HepG2 (cell line): ENCODE measurements around the gene CDK12. TPM values are rescaled to one million over a fixed set of nuclear protein-coding genes. Genes with fewer than 3 reads are reported as not detected.

ENCODE experiments used
- CREB1 ChIP-seq, 2 experiments: fragments of 450-650 bp in 1 of 2; IDR thresholded peaks; 2 replicates each; pipeline ENCODE4 v1.6.1; 2016 to 2017; ENCODE audit warnings: control low read depth in 1 of 2, mild to moderate bottlenecking in 1 of 2, missing compliant biosample characterization in 1 of 2, missing genetic modification characterization in 1 of 2
- FOXK2 ChIP-seq: fragments of 450-650 bp; IDR thresholded peaks from 2 replicates; pipeline ENCODE4 v1.6.1; 2016
- GABPB1 ChIP-seq: IDR thresholded peaks from 2 replicates; pipeline ENCODE4 v1.6.1; 2016; ENCODE audit warnings: mild to moderate bottlenecking, missing genetic modification reagents, moderate library complexity, missing compliant biosample characterization
- HOXA7 ChIP-seq: sonication (generic); formaldehyde crosslinking; IDR thresholded peaks from 2 replicates; pipeline ENCODE4 v1.8.1; 2022; ENCODE audit warnings: mild to moderate bottlenecking, missing genetic modification reagents, moderate library complexity
- NPAS2 ChIP-seq: sonication (generic); formaldehyde crosslinking; IDR thresholded peaks from 2 replicates; pipeline ENCODE4 v1.8.0; 2022; ENCODE audit warnings: mild to moderate bottlenecking, missing genetic modification reagents, borderline replicate concordance
- PHF21A ChIP-seq: sonication (generic); formaldehyde crosslinking; IDR thresholded peaks from 2 replicates; pipeline ENCODE4 v1.5.0; 2020; ENCODE audit warnings: mild to moderate bottlenecking, missing genetic modification reagents
- REXO4 ChIP-seq: sonication (generic); formaldehyde crosslinking; IDR thresholded peaks from 2 replicates; pipeline ENCODE4 v1.8.0; 2022; ENCODE audit warnings: missing genetic modification reagents, mild to moderate bottlenecking, borderline replicate concordance
- SETDB1 ChIP-seq: sonication (generic); formaldehyde crosslinking; IDR thresholded peaks from 2 replicates; pipeline ENCODE4 v1.5.1; 2020; ENCODE audit warnings: missing genetic modification reagents, mild to moderate bottlenecking, borderline replicate concordance
- SRSF4 ChIP-seq: fragments of 200-400 bp; formaldehyde crosslinking; IDR thresholded peaks from one replicate; pipeline ENCODE4 v1.6.1; 2018; ENCODE audit warnings: mild to moderate bottlenecking, low read depth, low read length, moderate library complexity; ENCODE audit not compliant: poor library complexity, severe bottlenecking
- ZFP36L1 ChIP-seq: sonication (generic); formaldehyde crosslinking; IDR thresholded peaks from 2 replicates; pipeline ENCODE4 v1.8.0; 2022; ENCODE audit warnings: mild to moderate bottlenecking, missing genetic modification reagents, moderate library complexity
- ZFX ChIP-seq: sonication (generic); formaldehyde crosslinking; IDR thresholded peaks from 2 replicates; pipeline ENCODE4 v1.4.0; 2020; ENCODE audit warnings: mild to moderate bottlenecking, low read depth, missing genetic modification reagents, moderate library complexity
- ZNF124 ChIP-seq: sonication (generic); formaldehyde crosslinking; IDR thresholded peaks from 2 replicates; pipeline ENCODE4 v1.4.0; 2020; ENCODE audit warnings: missing genetic modification reagents
- ZNF225 ChIP-seq: sonication (generic); formaldehyde crosslinking; IDR thresholded peaks from 2 replicates; pipeline ENCODE4 v1.4.0; 2020; ENCODE audit warnings: mild to moderate bottlenecking, missing genetic modification reagents
- ZNF432 ChIP-seq: sonication (generic); formaldehyde crosslinking; IDR thresholded peaks from 2 replicates; pipeline ENCODE4 v1.5.0; 2020; ENCODE audit warnings: missing genetic modification reagents, mild to moderate bottlenecking, borderline replicate concordance
- ZNF501 ChIP-seq: sonication (generic); formaldehyde crosslinking; IDR thresholded peaks from 2 replicates; pipeline ENCODE4 v1.5.1; 2020; ENCODE audit warnings: mild to moderate bottlenecking, moderate library complexity, missing genetic modification reagents
- ZNF850 ChIP-seq: sonication (generic); formaldehyde crosslinking; conservative IDR thresholded peaks from 2 replicates; pipeline ENCODE4 v1.9.0; 2021; ENCODE audit warnings: mild to moderate bottlenecking, missing genetic modification reagents
- polyA plus RNA-seq, 8 experiments: library from polyadenylated mRNA; depleted of rRNA in 3 of 8; stranded (reverse) in 7 of 8; unstranded in 1 of 8; fragments of >200 nt; fragmentation: Illumina TruSeq in 4 of 8; extraction: Trizol in 4 of 8; gene quantifications; 2 replicates each; pipeline versions ENCODE4 v1.2.1 to v1.2.3, GENCODE V29; 2011 to 2016; ENCODE audit warnings: low read depth in 4 of 8, missing spikeins in 1 of 8, mixed read lengths in 1 of 8; ENCODE audit not compliant: insufficient read depth in 1 of 8
- total RNA-seq, 5 experiments: library from RNA; depleted of rRNA; stranded (reverse); fragments of >200 nt; fragmentation: Illumina TruSeq; extraction: Trizol; gene quantifications; 2 replicates each; pipeline ENCODE4 v1.2.3, GENCODE V29; 2016; ENCODE audit warnings: low read depth in 1 of 5
- TF ChIP-seq, protein P1 (sequence below): sonication (generic); formaldehyde crosslinking; IDR thresholded peaks from 2 replicates; pipeline ENCODE4 v1.4.0; 2020; ENCODE audit warnings: mild to moderate bottlenecking, missing genetic modification reagents
- TF ChIP-seq, protein P2 (sequence below): sonication (generic); formaldehyde crosslinking; IDR thresholded peaks from 2 replicates; pipeline ENCODE4 v1.4.0; 2020; ENCODE audit warnings: missing genetic modification reagents

CDK12 gene
- total and polyA plus RNA-seq, 2 of the 13 experiments (the other 11 are each of a cell fraction or from before 2014, with no cell fraction given): 24.0 to 88.6 TPM

DNA sequence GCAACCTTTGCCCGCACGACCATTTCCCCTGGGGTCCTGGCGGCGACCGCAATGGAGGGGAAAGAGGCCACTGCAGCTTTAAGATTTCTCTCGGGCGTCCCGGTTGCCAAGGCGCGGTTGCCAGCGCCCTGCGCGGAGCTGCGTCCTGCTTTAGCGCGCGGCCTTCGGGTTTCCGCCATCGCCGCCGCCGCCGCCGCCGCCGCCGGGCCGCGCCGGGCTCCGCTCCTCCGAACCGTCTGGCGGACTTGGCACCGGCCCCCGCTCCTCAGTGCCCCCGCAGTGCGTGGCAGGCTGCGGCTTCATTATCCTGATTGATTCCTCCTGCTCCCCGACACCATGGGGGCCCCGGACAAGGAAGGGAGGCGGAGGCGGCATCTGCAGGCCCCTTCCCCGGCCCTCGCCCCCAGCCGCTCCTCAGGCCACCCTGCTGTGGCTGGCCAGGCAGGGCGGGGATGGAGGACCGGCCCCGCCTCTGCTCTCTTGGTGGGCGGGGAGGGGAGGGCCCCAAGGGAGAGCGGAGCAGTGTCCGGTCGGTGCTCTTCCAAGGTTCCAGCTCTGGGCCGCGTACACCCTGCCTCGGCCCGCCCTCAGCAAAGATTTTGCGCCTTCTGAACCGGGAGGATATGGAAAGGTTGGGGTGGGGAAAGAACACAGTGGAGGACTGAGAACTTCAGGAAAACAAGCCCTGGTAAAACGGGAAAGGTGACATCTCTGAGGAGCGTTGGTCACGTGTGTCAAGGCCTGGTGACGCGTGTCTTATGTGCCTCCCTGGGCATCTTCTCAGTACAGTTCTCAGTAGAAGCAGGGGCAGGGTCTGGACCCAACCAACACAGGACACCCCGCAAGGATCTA, 112.4 kb downstream of the CDK12 start (continued):
- TF ChIP-seq, protein P1, sequence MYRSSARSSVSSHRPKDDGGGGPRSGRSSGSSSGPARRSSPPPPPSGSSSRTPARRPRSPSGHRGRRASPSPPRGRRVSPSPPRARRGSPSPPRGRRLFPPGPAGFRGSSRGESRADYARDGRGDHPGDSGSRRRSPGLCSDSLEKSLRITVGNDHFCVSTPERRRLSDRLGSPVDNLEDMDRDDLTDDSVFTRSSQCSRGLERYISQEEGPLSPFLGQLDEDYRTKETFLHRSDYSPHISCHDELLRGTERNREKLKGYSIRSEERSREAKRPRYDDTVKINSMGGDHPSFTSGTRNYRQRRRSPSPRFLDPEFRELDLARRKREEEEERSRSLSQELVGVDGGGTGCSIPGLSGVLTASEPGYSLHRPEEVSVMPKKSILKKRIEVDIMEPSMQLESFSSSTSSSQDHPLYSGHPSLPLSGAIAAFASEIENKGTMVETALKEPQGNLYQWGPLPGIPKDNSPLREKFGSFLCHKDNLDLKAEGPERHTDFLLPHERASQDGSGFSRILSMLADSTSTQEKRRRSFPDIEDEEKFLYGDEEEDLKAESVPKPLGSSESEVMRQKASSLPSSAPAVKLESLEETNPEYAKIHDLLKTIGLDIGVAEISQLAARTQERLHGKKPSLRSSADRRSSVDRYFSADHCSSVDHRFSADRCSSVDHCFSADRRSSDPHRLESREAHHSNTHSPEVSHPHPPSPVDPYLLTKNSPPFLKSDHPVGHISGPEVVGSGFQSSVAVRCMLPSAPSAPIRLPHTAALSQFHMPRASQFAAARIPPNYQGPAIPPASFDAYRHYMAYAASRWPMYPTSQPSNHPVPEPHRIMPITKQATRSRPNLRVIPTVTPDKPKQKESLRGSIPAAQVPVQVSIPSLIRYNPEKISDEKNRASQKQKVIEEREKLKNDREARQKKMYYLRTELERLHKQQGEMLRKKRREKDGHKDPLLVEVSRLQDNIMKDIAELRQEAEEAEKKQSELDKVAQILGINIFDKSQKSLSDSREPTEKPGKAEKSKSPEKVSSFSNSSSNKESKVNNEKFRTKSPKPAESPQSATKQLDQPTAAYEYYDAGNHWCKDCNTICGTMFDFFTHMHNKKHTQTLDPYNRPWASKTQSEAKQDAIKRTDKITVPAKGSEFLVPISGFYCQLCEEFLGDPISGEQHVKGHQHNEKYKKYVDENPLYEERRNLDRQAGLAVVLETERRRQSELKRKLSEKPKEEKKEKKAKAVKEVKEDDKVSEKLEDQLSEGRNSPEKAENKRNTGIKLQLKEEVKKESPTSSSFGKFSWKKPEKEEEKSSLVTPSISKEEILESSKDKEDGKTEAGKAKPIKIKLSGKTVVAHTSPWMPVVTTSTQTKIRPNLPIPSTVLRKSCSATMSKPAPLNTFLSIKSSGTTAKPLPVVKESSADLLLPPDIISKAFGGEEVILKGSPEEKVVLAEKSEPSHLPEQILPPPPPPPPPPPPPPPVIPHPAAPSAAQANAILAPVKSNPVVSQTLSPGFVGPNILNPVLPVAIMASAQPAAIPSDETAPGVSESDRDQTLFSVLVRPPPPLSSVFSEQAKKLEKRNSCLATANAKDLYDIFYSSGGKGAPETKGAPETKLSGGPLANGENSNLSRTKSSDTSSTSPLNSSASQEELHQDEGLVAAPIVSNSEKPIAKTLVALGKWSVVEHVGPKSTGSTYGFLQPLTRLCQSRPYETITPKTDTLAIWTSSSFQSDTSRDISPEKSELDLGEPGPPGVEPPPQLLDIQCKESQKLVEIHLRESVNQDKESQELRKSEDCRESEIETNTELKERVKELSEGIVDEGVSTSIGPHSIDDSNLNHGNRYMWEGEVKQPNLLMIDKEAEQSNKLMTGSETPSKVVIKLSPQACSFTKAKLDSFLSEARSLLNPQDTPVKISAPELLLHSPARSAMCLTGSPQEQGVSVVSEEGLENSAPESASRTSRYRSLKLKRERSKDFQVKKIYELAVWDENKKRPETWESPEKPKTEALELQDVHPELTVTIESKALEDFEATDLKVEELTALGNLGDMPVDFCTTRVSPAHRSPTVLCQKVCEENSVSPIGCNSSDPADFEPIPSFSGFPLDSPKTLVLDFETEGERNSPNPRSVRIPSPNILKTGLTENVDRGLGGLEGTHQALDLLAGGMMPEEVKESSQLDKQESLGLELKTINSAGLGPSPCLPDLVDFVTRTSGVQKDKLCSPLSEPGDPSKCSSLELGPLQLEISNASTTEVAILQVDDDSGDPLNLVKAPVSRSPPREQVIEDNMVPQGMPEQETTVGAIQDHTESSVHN (CRISPR knock-in tag): no peak
- no peak for TF ChIP-seq SRSF4
- TF ChIP-seq ZNF432 (CRISPR knock-in tag): no peak
- no peak for TF ChIP-seq NPAS2 (CRISPR knock-in tag)
- no peak for TF ChIP-seq HOXA7 (CRISPR knock-in tag)
- TF ChIP-seq ZNF850 (CRISPR knock-in tag): no peak
- TF ChIP-seq FOXK2: no peak
- no peak for TF ChIP-seq SETDB1 (CRISPR knock-in tag)
- TF ChIP-seq ZFX (CRISPR knock-in tag): peak; percentile 67
- TF ChIP-seq CREB1 (IDR thresholded peaks at IDR 0.05): peak; percentile 54
- TF ChIP-seq CREB1 (CRISPR knock-in tag; IDR thresholded peaks at IDR 0.05): no peak
- TF ChIP-seq GABPB1 (CRISPR knock-in tag): peak; percentile 56; the same call in 1 of the 2 replicates
- peak; percentile 26; the same call in 1 of the 2 replicates for TF ChIP-seq PHF21A
- TF ChIP-seq, protein P2, sequence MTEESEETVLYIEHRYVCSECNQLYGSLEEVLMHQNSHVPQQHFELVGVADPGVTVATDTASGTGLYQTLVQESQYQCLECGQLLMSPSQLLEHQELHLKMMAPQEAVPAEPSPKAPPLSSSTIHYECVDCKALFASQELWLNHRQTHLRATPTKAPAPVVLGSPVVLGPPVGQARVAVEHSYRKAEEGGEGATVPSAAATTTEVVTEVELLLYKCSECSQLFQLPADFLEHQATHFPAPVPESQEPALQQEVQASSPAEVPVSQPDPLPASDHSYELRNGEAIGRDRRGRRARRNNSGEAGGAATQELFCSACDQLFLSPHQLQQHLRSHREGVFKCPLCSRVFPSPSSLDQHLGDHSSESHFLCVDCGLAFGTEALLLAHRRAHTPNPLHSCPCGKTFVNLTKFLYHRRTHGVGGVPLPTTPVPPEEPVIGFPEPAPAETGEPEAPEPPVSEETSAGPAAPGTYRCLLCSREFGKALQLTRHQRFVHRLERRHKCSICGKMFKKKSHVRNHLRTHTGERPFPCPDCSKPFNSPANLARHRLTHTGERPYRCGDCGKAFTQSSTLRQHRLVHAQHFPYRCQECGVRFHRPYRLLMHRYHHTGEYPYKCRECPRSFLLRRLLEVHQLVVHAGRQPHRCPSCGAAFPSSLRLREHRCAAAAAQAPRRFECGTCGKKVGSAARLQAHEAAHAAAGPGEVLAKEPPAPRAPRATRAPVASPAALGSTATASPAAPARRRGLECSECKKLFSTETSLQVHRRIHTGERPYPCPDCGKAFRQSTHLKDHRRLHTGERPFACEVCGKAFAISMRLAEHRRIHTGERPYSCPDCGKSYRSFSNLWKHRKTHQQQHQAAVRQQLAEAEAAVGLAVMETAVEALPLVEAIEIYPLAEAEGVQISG (CRISPR knock-in tag): no peak
- TF ChIP-seq ZNF501: peak; percentile 64
- no peak for TF ChIP-seq ZNF124 (CRISPR knock-in tag)
- TF ChIP-seq ZNF225 (CRISPR knock-in tag): 0 out of 2 replicates have a peak, but pooled peaks have one; percentile 24
- TF ChIP-seq ZFP36L1: no peak
- no peak for TF ChIP-seq REXO4 (CRISPR knock-in tag)
